ENCODE data around the gene TMEM9B.

The TMEM9B gene

DNA sequence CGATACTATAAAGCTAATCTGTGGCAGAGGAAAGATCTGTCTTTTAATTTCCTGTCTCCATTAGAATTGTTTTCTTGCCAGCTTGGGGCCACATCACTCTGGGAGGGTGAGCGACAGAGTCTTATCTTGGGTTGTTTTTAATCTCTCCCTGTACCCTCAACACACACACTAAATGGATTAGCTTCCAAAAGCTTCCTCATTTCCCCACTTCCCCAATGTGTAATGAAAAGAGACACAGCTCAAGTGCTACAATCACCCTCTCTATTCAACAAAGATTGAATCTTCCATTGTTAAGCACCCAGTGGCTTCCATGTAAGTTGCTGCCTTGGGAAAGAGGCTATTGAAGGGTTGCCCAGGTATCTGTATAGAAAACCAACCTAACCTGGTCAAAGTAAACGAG, 15.4 kb downstream of the TMEM9B start:
- TF ChIP-seq, protein P1, sequence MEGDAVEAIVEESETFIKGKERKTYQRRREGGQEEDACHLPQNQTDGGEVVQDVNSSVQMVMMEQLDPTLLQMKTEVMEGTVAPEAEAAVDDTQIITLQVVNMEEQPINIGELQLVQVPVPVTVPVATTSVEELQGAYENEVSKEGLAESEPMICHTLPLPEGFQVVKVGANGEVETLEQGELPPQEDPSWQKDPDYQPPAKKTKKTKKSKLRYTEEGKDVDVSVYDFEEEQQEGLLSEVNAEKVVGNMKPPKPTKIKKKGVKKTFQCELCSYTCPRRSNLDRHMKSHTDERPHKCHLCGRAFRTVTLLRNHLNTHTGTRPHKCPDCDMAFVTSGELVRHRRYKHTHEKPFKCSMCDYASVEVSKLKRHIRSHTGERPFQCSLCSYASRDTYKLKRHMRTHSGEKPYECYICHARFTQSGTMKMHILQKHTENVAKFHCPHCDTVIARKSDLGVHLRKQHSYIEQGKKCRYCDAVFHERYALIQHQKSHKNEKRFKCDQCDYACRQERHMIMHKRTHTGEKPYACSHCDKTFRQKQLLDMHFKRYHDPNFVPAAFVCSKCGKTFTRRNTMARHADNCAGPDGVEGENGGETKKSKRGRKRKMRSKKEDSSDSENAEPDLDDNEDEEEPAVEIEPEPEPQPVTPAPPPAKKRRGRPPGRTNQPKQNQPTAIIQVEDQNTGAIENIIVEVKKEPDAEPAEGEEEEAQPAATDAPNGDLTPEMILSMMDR (IDR thresholded peaks at IDR 0.05; ENCODE audit: low read depth, low read length): no peak
- Histone ChIP-seq H3K4me1 (no peaks in the 10 kb centered on the region), H3K4me3 (ENCODE audit: low read depth, low read length) (no peak overlapping the region), H3K27me3 (no peaks in the 10 kb centered on the region), H3K36me3 (no peaks in the 10 kb centered on the region), H3K9me3 (no peaks in the 10 kb centered on the region)
- no peak for DNase-seq

DNA sequence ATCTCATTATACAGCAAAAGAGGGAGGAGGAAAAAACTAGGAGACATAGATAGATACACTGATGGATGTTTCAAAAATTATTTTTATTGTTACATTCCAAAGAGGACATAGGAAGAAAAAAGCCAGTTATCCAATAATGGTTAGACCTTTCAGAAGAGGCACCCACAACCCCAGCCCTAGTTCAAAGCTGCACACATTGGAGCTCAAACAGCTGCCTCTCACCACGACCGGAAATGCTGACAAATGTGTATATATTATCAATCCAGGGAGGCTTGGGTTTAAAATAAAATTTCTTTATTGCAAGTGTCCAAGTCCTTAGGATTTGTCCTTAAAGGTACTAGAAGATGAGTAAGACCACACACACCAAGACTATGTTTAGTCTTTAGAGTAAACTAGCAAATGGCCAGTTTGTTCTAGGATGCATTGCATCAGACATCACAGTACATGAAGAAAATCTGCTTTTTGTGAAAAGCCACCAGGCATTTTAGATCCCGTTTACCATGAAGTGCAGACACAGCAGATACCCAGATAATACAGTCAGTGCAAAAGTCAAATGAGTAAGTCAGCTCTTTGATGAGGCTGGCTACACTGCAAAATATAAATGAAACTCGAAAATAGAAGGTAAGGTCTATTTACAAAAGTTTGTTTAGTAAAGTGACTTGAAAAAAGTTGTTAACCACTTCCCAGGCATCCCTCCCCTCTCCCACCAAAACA, 16.9 kb downstream of the TMEM9B start:
- no peak for DNase-seq
- Histone ChIP-seq H3K4me3 (ENCODE audit: low read depth, low read length) (no peak overlapping the region), H3K9me3 (no peaks in the 10 kb centered on the region), H3K36me3 (no peaks in the 10 kb centered on the region), H3K27me3 (no peaks in the 10 kb centered on the region), H3K4me1 (no peaks in the 10 kb centered on the region)
- TF ChIP-seq, protein P1 (IDR thresholded peaks at IDR 0.05; ENCODE audit: low read depth, low read length): no peak

DNA sequence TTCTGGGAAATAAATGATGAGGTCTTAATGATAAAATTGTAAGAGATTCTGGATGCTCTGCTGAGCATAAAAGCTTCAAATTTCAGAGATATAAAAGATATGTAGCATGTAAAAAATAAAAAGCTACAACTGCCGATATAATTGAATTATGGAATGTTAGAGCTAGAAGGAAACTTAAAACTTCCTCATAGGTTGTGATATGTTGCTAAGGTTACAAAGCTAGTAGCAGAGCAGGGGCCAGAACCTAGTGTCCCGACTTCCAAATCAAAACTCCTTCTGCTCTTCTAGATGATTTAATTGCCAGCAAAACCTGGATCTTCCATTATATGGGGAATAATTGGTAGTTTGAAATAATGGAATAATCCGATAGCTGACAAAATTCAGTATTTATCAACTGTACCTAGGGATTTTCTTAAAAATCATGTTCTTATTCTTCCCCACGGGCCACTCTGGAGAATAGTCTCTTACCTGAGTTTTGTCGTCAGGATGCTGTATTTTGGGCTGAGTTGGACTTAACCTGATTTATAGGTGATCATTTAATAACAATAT, 21.6 kb downstream of the TMEM9B start, which contains the start of gene ASCL3:
Gene ASCL3 (minus strand): TSS at position 499 of the 549 bp plus-strand sequence. CDS start 4,855 bp downstream, outside the sequence.
- Histone ChIP-seq H3K36me3 (no peaks in the 10 kb centered on the region), H3K9me3 (no peaks in the 10 kb centered on the region), H3K4me1 (no peaks in the 10 kb centered on the region), H3K27me3 (no peaks in the 10 kb centered on the region), H3K4me3 (ENCODE audit: low read depth, low read length) (no peak within 1 kb of the TSS)
- TF ChIP-seq, protein P1 (IDR thresholded peaks at IDR 0.05; ENCODE audit: low read depth, low read length): no peak
- no peak for DNase-seq

DNA sequence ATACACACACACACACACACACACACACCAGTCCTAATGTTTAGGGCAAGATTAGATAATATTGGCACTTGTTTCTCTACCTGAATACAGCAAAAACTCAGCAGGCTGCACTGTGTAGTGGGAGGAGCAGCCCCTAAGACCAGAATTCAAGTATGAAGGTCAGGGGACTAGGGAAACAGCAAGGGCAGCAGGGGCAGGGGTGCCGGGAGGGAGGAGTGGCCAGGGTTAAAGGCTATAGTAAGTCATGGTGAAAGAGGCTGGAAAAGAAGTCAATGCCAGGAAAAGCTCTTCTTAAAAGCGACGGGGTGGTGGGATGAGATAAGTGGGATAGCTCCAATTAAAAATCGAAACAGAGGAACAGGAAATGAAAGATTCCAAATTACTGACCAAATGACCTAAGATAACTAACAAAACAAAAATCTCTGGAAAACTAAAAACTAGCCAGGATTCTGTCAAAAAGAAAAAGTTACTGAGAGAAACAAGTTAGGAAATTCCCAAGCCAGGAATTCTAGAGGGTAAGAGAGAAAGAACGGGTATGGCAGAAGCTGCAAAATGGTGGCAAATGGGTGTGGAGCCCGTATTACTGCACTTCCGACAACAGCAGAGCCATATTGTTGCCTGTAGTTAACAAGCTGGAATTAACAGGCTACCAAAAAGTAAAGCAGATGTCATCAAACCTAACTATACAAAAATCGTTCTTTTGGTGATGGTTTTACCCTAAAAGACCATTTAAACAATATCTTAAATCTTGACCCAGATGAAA, 22.7 kb downstream of the TMEM9B start:
- no peaks in the 10 kb centered on the region for H3K4me1 ChIP-seq
- DNase-seq: no peak
- TF ChIP-seq, protein P1 (IDR thresholded peaks at IDR 0.05; ENCODE audit: low read depth, low read length): no peak
- H3K27me3 ChIP-seq: no peaks in the 10 kb centered on the region
- H3K4me3 ChIP-seq (ENCODE audit: low read depth, low read length): no peak overlapping the region
- no peaks in the 10 kb centered on the region for H3K9me3 ChIP-seq
- no peaks in the 10 kb centered on the region for H3K36me3 ChIP-seq

DNA sequence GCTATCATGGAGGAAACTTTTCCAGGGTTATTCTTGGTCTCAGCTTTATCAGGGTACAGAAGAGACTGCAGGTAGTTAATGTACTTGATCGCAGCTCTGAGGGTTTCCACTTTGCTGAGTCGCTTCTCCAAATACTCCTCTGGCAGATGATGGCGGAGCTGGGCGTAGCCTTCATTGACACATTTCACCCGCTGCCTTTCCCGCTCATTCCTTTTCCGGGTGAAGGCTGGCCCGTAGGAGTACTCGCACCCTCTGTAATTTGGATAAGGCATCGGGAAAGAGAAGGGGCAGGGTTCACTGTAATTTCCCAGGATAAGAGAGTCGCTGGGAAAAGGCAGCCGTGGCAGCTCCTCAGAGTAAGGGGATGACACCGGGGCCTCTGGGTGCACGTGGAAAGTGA, 26.6 kb downstream of the TMEM9B start:
- no peaks in the 10 kb centered on the region for H3K9me3 ChIP-seq
- H3K4me1 ChIP-seq: no peaks in the 10 kb centered on the region
- no peak overlapping the region for H3K4me3 ChIP-seq (ENCODE audit: low read depth, low read length)
- TF ChIP-seq, protein P1 (IDR thresholded peaks at IDR 0.05; ENCODE audit: low read depth, low read length): no peak
- H3K27me3 ChIP-seq: no peaks in the 10 kb centered on the region
- DNase-seq: no peak
- H3K36me3 ChIP-seq: no peaks in the 10 kb centered on the region

Data from BE2C (cell line).